Activated CD8-positive, alpha-beta memory T cell treated with anti-CD3 and anti-CD28 coated beads, Interleukin-2, amount 50 U/mL, for 24 hours (primary cell): ENCODE measurements around the gene ZNF668.
"Not testable (repeated sequence)": the region's sequence is repeated elsewhere in the genome, so short reads cannot be mapped to it uniquely, and the experiment has no call there.

ENCODE experiments used
- DNase-seq: peaks from one replicate; pipeline ENCODE4 v3.0.0-alpha.2; 2020; ENCODE audit errors: extremely low read depth

The ZNF668 gene

DNA sequence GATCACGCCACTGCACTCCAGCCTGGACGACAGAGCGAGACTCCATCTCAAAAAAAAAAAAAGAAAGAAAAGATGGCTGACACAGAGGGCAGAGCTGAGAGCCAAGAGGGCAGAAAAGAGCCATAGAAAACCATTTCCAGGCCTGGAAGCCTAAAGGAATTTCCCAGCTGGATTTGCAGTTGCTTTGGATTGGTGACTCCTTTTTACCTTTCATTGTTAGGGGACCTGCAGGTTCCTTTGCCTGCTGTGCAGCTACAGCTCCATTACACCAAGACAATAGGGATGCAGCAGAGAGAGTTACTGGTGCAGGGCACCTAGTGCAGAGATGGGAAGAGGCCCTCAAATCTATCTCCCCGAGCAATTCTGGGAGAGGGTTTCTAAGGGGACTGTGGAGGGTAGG, 18.4 kb downstream of the ZNF668 start:
- DNase-seq, result no peak

DNA sequence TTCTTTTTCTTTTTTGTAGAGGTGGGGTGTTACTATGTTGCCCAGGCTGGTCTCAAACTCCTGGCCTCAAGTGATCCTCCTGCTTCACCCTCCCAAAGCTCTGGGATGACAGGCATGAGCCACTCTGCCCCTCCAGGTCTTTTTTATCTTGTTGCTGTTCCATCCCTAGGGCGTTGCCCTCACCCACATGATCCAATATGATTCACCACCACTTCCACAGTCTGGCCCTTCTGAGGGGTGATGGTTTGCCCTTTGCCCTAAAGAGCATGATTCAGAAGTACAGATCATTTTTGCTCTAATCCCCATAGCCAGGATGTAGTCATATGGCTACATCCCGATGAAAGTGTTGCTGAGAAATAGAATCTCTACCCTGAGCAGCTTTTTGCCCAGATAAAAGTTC, 21.9 kb downstream of the ZNF668 start:
- DNase-seq, result no peak

DNA sequence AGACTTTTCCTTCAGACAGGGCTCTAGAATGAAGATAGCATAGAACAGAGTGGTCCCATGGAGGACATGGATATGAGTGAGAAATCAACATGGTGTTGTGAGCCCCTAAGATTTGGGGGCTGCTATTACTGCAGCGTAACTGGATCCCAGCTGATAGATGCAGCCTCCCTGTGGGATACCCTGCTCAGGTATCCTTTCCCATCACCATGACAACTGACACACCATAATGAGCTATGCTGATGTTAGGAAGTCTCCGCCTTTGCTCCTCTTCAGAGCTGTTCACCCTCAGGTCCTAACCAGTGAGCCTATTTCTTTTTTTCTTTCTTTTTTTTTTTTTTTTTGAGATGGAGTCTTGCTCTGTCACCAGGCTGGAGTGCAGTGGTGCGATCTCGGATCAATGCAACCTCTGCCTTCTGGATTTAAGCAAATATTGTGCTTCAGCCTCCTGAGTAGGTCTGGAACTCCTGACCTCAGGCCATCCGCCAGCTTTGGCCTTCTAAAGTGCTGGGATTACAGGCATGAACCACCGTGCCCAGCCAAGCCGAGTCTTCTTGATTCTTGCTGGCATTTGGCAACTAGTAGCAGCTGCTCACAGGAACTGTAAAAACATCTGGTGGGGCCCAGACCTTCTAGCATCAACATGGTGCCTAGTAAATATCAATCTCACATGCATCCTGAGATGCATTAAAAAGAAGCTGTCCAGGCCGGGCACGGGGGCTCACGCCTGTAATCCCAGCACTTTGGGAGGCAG, 23.6 kb downstream of the ZNF668 start:
- no peak for DNase-seq

DNA sequence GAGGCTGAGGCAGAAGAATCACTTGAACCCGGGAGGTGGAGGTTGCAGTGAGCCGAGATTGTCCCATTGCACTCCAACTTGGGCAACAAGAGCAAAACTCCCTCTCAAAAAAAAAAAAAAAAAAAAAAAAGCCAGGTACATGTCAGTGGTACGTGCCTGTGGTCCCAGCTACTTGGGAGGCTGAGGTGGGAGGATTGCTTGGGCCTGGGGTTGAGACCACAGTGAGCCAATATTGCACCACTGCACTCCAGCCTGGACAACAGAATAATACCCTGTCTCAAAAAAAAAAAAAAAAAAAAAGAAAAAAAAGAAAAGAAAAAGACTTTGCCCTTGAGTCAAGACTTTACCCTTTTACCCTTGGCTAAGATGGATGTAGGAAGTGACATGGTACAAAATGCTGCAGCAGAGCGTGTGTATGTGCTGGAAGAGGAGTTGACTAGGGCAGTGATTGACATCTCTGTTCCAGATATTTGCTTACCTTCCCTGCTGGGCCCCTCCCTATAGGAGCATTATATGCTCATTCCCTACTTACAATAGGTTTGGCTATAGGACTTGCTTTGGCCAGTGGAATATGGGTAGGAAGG, 30.1 kb downstream of the ZNF668 start:
- DNase-seq, result no peak

- no peak for DNase-seq
Measured at GRCh38 chr16:31043352-31043751, 30.7 kb downstream of the ZNF668 start.

GRCh38 chr16:31042866-31043265, 31.2 kb downstream of the ZNF668 start:
- DNase-seq, result no peak

DNA sequence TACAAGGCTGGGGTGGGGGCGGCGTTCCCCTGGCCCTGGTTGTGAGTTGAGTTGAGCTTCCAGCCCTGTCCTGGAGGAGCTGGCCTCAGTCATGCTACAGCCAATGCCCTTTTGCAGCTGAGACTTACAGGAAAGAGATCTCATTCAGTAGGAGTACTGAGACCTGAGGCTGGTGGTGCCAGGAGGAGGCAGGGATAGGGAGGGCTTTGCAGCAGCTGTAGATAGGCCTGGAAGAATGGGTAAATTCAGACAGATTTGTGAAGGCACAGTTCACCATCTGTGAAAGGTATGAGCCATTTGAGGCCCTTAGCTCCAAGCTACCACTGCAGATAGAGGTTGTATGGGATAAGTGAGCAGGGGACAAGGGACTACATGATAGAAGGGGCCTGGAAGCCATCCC, 35.0 kb downstream of the ZNF668 start:
- DNase-seq, result no peak

GRCh38 chr16:31036691-31037090, 37.3 kb downstream of the ZNF668 start:
- DNase-seq, result no peak

DNA sequence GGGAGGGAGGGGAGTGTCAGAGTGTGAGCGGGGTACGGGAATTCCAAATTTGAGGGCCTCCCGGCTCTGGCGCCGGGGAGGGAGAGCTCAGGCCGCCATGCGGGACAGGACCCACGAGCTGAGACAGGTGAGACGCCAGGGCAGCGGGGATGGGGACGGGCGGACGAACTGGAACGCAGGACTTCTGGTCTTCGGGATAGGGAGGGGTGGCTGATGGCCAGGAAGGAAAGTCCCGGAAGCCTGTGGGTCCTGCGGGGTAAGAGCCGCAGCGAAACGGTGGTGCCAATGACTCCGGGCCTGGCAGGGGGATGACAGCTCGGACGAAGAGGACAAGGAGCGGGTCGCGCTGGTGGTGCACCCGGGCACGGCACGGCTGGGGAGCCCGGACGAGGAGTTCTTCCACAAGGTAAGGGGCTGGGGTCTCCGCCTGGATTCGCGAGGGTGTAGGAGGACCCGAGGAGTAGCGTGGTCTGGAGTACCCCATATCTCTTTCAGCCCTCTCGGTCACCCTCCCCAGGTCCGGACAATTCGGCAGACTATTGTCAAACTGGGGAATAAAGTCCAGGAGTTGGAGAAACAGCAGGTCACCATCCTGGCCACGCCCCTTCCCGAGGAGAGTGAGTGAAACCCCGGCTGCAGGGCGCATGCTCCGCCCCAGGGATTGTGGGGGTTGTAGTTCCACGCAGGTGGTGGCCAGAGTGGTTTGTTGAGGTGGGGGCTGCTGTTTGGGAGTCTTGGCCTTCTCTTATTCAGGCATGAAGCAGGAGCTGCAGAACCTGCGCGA, 40.1 kb downstream of the ZNF668 start:
- peak; percentile 82 for DNase-seq

- peak; percentile 94 for DNase-seq
Measured at GRCh38 chr16:31032736-31033708, 41.0 kb downstream of the ZNF668 start, which contains the start of gene STX4. Gene STX4 (plus strand): TSS chr16:31033558. CDS start chr16:31033806, 248 bp downstream.

DNA sequence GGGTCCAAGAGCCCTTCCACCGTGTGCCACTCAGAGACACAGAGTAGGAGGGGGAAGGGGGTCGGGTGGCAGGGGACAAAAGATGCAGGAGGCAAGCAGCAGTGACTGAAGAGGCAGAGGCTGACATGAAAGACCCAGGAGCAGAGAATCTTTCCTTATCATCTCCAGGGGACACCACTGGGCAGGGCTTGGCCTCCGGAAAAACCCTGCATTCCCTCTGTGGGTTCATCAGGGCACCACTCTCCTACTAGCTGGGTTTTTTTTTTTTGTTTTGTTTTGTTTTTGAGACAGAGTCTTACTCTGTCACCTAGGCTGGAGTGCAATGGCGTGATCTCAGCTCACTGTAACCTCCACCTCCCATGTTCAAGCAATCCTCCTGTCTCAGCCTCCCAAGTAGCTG, 42.8 kb downstream of the ZNF668 start:
- no peak for DNase-seq

GRCh38 chr16:31029272-31029671, 44.8 kb downstream of the ZNF668 start:
- no peak for DNase-seq

DNA sequence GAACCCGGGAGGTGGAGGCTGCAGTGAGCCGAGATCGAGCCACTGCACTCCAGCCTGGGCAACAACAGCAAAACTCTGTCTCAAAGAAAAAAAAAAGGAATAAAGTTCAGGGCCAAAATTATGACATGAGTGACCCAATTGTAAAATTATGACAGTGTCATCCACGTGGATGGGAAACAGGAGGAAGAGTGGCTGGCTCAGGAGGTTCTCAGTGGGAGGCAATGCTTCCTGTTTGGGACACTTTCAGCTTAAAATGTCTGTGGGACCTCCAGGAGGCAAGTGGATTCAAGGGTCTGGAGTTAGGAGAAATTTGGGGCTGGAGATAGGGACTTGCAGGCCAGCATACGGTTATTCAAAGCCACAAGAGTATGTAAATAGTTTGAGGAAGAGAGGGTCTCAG, 48.7 kb downstream of the ZNF668 start:
- DNase-seq, result no peak

- DNase-seq, result no peak
Measured at GRCh38 chr16:31023627-31024226, 50.3 kb downstream of the ZNF668 start.

- DNase-seq, result no peak
Measured at GRCh38 chr16:31023252-31023602, 50.8 kb downstream of the ZNF668 start.

DNA sequence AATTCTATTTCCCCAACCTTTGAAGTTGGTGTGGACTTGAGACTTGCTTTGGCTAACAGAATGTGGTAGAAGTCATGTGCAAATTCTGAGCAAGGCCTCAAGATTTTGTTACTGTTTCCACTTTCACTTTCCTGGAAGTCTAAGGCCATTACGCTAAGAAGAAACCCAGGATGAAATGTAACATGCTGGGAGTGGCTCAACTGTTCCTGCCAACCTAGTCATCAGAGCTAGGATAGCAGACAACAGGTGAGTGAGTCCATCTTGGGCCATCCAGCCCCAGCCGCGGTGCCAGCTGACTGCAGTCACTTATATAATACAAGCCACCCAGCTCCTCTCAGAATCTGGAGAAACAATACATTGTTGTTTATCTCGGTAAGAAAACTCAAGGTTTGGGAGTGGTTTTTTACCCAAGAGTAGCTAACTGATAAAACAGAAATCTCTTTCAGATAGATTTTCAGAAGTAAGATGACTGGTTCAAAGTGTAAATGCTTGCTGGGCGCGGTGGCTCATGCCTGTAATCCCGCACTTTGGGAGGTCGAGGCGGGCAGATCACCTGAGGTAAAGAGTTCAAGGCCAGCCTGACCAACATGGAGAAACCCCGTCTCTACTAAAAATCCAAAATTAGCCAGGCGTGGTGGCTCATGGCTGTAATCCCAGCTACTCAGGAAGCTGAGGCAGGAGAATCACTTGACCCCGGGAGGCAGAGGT, 51.3 kb downstream of the ZNF668 start:
- no peak for DNase-seq

DNA sequence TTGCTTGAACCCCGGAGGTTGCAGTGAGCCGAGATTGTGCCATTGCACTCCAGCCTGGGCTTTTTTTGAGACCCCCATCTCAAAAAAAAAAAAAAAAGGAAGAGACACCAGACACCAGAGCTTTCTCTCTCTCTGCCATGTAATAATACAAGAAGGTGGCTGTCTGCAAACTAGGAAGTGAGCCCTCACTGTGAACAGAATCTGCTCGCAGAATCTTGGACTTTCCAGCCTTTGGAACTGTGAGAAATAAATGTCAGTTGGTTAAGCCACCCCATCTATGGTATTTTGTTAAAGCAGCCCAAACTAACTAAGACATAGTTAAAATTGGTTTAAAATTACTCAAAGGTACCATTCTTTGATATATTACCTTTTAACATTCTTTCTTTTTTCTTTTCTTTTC, 53.5 kb downstream of the ZNF668 start:
- DNase-seq, result no peak

- not testable (repeated sequence) for DNase-seq
Measured at GRCh38 chr16:31017756-31018155, 56.3 kb downstream of the ZNF668 start.

DNA sequence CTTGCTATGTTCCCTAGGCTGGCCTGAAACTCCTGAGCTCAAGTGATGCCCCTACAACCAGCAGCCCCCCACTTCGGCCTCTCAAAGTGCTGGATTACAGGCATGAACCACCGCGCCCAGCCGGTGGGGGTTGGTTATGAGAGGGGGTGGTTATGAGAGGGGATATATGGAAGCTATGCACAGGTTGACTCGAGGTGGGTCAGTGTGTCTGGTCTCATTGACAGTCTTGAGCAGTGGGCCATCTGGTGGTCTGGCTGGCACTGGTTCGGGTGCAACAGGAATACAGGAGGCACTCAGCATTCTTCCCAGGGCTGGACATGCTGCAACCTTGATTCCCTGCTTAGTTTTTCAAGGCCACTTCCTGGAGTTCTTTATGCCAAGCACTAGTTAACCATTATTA, 58.0 kb downstream of the ZNF668 start:
- no peak for DNase-seq

GRCh38 chr16:31013292-31013691, 60.7 kb downstream of the ZNF668 start:
- not testable (repeated sequence) for DNase-seq

DNA sequence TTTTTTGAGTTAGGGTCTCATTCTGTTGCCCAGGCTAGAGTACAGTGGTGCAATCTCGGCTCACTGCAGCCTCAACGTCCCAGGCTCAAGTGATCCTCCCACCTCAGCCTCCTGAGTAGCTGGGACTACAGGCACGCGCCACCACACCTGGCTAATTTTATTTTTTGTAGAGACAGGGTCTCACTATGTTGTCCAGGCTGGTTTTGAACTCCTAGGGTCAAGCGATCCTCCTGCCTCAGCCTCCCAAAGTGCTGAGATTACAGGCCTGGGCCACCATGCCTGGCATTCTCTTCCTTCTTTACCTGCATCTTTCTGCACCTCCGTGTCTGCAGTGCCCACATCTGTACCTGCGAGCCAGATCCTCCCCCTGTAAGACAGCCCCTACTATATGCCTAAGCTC, 62.2 kb downstream of the ZNF668 start:
- not testable (repeated sequence) for DNase-seq
